HEK293 (cell line): ENCODE data around the gene LTBP1.
A peak's percentile ranks its signal among the peaks of the same experiment; 100 is the strongest.

Source experiments
- CTCF ChIA-PET: fragments of 350-600 bp; formaldehyde crosslinking; extraction: SDS; loops from one replicate; lab custom pipeline; 2021; ENCODE audit warnings: antibody characterized with exemption; lab: Yijun Ruan, JAX
- POLR2A ChIA-PET: fragments of 300-600 bp; formaldehyde crosslinking; extraction: SDS; loops from one replicate; lab custom pipeline; 2020; ENCODE audit warnings: antibody characterized with exemption, inconsistent platforms; lab: Yijun Ruan, JAX
- H3K27ac ChIP-seq: fragments of 200-500 bp; sonication (Bioruptor generic); 2 replicates; pipeline ENCODE4 v1.5.1; 2014; ENCODE audit warnings: low read depth, low read length, control low read depth, inconsistent platforms; ENCODE audit errors: extremely low read depth
- H3K36me3 ChIP-seq, 2 experiments: fragments of 200-500 bp in 1 of 2; sonication (Bioruptor generic) in 1 of 2; 1 replicate in 1 of 2; 2 replicates in 1 of 2; pipeline ENCODE4 v1.5.1; 2014 to 2017; ENCODE audit warnings: inconsistent platforms in 2 of 2, low read length in 2 of 2; ENCODE audit not compliant: control insufficient read depth in 2 of 2, insufficient read depth in 1 of 2
- H3K4me1 ChIP-seq: fragments of 200-500 bp; sonication (Bioruptor generic); 2 replicates; pipeline ENCODE4 v1.5.1; 2014; ENCODE audit warnings: mild to moderate bottlenecking, low read length, inconsistent platforms; ENCODE audit not compliant: control insufficient read depth, insufficient read depth
- H3K4me3 ChIP-seq: 2 replicates; pipeline ENCODE4 v1.5.1; 2011; ENCODE audit warnings: low read depth, mild to moderate bottlenecking, control low read depth, low read length, moderate library complexity
- H3K9me3 ChIP-seq: fragments of 200-500 bp; sonication (Bioruptor generic); 2 replicates; pipeline ENCODE4 v1.5.1; 2014; ENCODE audit warnings: low read depth, low read length, inconsistent platforms; ENCODE audit not compliant: control insufficient read depth, insufficient read depth
- CTCF ChIP-seq: fragments of 450-650 bp; formaldehyde crosslinking; IDR thresholded peaks from 2 replicates; pipeline ENCODE4 v1.5.1; 2016; ENCODE audit warnings: missing biosample characterization, missing genetic modification characterization
- PBX3 ChIP-seq: sonication (generic); formaldehyde crosslinking; IDR thresholded peaks from 2 replicates; pipeline ENCODE4 v1.8.1; 2022; ENCODE audit warnings: mild to moderate bottlenecking, moderate library complexity, missing genetic modification reagents
- SCRT2 ChIP-seq: fragments of 450-650 bp; formaldehyde crosslinking; IDR thresholded peaks from 2 replicates; pipeline ENCODE4 v1.5.1; 2016; ENCODE audit warnings: missing biosample characterization, missing genetic modification characterization
- ZNF10 ChIP-seq: fragments of 450-650 bp; formaldehyde crosslinking; IDR thresholded peaks from 2 replicates; pipeline ENCODE4 v1.5.1; 2017; ENCODE audit warnings: missing biosample characterization, missing genetic modification characterization
- ZNF112 ChIP-seq: fragments of 450-650 bp; formaldehyde crosslinking; IDR thresholded peaks from 2 replicates; pipeline ENCODE4 v1.5.0; 2017; ENCODE audit warnings: missing biosample characterization, missing genetic modification characterization
- ZNF221 ChIP-seq: fragments of 450-650 bp; formaldehyde crosslinking; IDR thresholded peaks from 2 replicates; pipeline ENCODE4 v1.5.1; 2017; ENCODE audit warnings: missing biosample characterization, missing genetic modification characterization, borderline replicate concordance
- ZNF24 ChIP-seq: fragments of 450-650 bp; formaldehyde crosslinking; IDR thresholded peaks from 2 replicates; pipeline ENCODE4 v1.5.1; 2016; ENCODE audit warnings: missing biosample characterization, missing genetic modification characterization
- ZNF266 ChIP-seq: fragments of 450-650 bp; formaldehyde crosslinking; IDR thresholded peaks from 2 replicates; pipeline ENCODE4 v1.5.1; 2016; ENCODE audit warnings: missing biosample characterization, missing genetic modification characterization, low read depth
- ZNF76 ChIP-seq: fragments of 450-650 bp; formaldehyde crosslinking; IDR thresholded peaks from 2 replicates; pipeline ENCODE4; 2016; ENCODE audit warnings: low read depth, missing biosample characterization, missing genetic modification characterization, borderline replicate concordance
- ZNF791 ChIP-seq: fragments of 450-650 bp; formaldehyde crosslinking; IDR thresholded peaks from 2 replicates; pipeline ENCODE4 v1.5.1; 2016; ENCODE audit warnings: missing biosample characterization, missing genetic modification characterization
- TF ChIP-seq, protein P1 (sequence below): fragments of 450-650 bp; formaldehyde crosslinking; IDR thresholded peaks from 2 replicates; pipeline ENCODE4 v1.5.1; 2016; ENCODE audit warnings: missing biosample characterization, missing genetic modification characterization
- TF ChIP-seq, protein P2 (sequence below): fragments of 450-650 bp; formaldehyde crosslinking; IDR thresholded peaks from 2 replicates; pipeline ENCODE4 v1.5.1; 2016; ENCODE audit warnings: missing biosample characterization, missing genetic modification characterization
- TF ChIP-seq, protein P3 (sequence below): fragments of 450-650 bp; formaldehyde crosslinking; IDR thresholded peaks from 2 replicates; pipeline ENCODE4 v1.5.1; 2016; ENCODE audit warnings: missing biosample characterization, missing genetic modification characterization

The LTBP1 gene

DNA sequence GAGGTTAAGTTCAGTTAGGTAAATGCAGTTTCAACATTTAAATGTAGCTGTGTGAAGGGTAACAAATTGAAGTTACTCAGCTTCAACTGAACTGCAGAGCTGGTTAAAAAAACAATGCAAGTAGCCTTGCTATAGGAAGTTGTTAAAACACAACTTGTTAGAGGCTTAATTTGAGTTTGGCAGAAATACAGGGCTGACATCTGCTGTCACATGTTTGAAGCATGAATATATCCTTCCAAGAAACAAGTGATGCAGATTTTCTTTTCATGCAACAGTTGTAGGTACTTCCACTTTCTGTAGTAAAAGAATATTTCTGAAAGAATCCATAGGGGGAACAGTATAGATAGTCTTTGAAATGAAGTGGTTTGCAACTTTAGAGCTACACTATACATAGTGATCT lies 321.0 kb downstream of the LTBP1 start:
- ChIA-PET CTCF (interaction anchor here (0.6 kb wide), 1 partner anchor 448 kb away, joined by 3 read pairs; no protein-coding TSS in a partner anchor), POLR2A (no interaction called here)
- 0 out of 2 replicates have a peak, but pooled peaks have one; percentile 10 for TF ChIP-seq SCRT2 (tag by site-specific recombination)
- TF ChIP-seq ZNF791 = no peak
- no peak overlapping the region for H3K27ac ChIP-seq
- no peaks in the 10 kb centered on the region for H3K9me3 ChIP-seq
- H3K36me3 ChIP-seq = peaks cover 0 to 14% of the 10 kb centered on the region in 2 experiments; a peak in 2 of 3 replicates
- H3K4me1 ChIP-seq = no peaks in the 10 kb centered on the region
- H3K4me3 ChIP-seq = no peak overlapping the region

GRCh38 chr2:33268246-33268831 lies 321.6 kb downstream of the LTBP1 start:
- peaks cover 0 to 14% of the 10 kb centered on the region in 2 experiments; a peak in 2 of 3 replicates for H3K36me3 ChIP-seq
- CTCF ChIA-PET = interaction anchor here (0.6 to 0.8 kb wide), 2 partner anchors 8 to 448 kb away, joined by 3 read pairs; no protein-coding TSS in a partner anchor
- H3K4me3 ChIP-seq = no peak overlapping the region
- H3K9me3 ChIP-seq = no peaks in the 10 kb centered on the region
- TF ChIP-seq ZNF76 (tag by site-specific recombination) (no peak), CTCF (tag by site-specific recombination) (no peak), ZNF24 (tag by site-specific recombination) (no peak), PBX3 (CRISPR knock-in tag) (no peak), ZNF112 (no peak), ZNF266 (no peak), ZNF10 (tag by site-specific recombination) (no peak), ZNF221 (tag by site-specific recombination) (no peak)
- TF ChIP-seq, protein P1, sequence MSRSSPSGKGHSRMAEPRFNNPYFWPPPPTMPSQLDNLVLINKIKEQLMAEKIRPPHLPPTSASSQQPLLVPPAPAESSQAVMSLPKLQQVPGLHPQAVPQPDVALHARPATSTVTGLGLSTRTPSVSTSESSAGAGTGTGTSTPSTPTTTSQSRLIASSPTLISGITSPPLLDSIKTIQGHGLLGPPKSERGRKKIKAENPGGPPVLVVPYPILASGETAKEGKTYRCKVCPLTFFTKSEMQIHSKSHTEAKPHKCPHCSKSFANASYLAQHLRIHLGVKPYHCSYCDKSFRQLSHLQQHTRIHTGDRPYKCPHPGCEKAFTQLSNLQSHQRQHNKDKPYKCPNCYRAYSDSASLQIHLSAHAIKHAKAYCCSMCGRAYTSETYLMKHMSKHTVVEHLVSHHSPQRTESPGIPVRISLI (tag by site-specific recombination) = no peak
- TF ChIP-seq, protein P2, sequence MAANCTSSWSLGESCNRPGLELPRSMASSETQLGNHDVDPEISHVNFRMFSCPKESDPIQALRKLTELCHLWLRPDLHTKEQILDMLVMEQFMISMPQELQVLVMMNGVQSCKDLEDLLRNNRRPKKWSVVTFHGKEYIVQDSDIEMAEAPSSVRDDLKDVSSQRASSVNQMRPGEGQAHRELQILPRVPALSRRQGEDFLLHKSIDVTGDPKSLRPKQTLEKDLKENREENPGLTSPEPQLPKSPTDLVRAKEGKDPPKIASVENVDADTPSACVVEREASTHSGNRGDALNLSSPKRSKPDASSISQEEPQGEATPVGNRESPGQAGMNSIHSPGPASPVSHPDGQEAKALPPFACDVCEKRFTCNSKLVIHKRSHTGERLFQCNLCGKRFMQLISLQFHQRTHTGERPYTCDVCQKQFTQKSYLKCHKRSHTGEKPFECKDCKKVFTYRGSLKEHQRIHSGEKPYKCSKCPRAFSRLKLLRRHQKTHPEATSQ (tag by site-specific recombination) = no peak
- TF ChIP-seq, protein P3, sequence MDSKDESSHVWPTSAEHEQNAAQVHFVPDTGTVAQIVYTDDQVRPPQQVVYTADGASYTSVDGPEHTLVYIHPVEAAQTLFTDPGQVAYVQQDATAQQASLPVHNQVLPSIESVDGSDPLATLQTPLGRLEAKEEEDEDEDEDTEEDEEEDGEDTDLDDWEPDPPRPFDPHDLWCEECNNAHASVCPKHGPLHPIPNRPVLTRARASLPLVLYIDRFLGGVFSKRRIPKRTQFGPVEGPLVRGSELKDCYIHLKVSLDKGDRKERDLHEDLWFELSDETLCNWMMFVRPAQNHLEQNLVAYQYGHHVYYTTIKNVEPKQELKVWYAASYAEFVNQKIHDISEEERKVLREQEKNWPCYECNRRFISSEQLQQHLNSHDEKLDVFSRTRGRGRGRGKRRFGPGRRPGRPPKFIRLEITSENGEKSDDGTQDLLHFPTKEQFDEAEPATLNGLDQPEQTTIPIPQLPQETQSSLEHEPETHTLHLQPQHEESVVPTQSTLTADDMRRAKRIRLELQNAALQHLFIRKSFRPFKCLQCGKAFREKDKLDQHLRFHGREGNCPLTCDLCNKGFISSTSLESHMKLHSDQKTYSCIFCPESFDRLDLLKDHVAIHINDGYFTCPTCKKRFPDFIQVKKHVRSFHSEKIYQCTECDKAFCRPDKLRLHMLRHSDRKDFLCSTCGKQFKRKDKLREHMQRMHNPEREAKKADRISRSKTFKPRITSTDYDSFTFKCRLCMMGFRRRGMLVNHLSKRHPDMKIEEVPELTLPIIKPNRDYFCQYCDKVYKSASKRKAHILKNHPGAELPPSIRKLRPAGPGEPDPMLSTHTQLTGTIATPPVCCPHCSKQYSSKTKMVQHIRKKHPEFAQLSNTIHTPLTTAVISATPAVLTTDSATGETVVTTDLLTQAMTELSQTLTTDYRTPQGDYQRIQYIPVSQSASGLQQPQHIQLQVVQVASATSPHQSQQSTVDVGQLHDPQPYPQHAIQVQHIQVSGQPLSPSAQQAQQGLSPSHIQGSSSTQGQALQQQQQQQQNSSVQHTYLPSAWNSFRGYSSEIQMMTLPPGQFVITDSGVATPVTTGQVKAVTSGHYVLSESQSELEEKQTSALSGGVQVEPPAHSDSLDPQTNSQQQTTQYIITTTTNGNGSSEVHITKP (tag by site-specific recombination) = no peak
- TF ChIP-seq, all 188 proteins: peak for 0
- H3K4me1 ChIP-seq = no peaks in the 10 kb centered on the region
- POLR2A ChIA-PET = no interaction called here
- H3K27ac ChIP-seq = no peak overlapping the region
